ENCODE measurements around the gene AKAP11. TPM values are rescaled to one million over a fixed set of nuclear protein-coding genes. Genes with fewer than 3 reads are reported as not detected.

AKAP11 gene
- total and polyA plus RNA-seq, 9 of the 15 experiments (the other 6 are each of a cell fraction or from before 2014, with no cell fraction given), result 2.2 to 31.3 (median 10.9) TPM

- TF ChIP-seq PBX2 (CRISPR knock-in tag; IDR thresholded peaks at IDR 0.05; ENCODE audit: low read depth), result no peak
- no peak for TF ChIP-seq PBX2 (tag; conservative IDR thresholded peaks at IDR 0.05; ENCODE audit: low read depth)
- no peak for TF ChIP-seq ZNF785 (CRISPR knock-in tag; IDR thresholded peaks at IDR 0.05)
- no peak for TF ChIP-seq MAFG (tag; conservative IDR thresholded peaks at IDR 0.05)
- TF ChIP-seq TFE3 (CRISPR knock-in tag; IDR thresholded peaks at IDR 0.05), result peak; percentile 97
- TF ChIP-seq CHAMP1 (IDR thresholded peaks at IDR 0.05), result 0 out of 2 replicates have a peak, but pooled peaks have one; percentile 18
- TF ChIP-seq BCL6 (CRISPR knock-in tag; IDR thresholded peaks at IDR 0.05), result no peak
- TF ChIP-seq, protein P1, sequence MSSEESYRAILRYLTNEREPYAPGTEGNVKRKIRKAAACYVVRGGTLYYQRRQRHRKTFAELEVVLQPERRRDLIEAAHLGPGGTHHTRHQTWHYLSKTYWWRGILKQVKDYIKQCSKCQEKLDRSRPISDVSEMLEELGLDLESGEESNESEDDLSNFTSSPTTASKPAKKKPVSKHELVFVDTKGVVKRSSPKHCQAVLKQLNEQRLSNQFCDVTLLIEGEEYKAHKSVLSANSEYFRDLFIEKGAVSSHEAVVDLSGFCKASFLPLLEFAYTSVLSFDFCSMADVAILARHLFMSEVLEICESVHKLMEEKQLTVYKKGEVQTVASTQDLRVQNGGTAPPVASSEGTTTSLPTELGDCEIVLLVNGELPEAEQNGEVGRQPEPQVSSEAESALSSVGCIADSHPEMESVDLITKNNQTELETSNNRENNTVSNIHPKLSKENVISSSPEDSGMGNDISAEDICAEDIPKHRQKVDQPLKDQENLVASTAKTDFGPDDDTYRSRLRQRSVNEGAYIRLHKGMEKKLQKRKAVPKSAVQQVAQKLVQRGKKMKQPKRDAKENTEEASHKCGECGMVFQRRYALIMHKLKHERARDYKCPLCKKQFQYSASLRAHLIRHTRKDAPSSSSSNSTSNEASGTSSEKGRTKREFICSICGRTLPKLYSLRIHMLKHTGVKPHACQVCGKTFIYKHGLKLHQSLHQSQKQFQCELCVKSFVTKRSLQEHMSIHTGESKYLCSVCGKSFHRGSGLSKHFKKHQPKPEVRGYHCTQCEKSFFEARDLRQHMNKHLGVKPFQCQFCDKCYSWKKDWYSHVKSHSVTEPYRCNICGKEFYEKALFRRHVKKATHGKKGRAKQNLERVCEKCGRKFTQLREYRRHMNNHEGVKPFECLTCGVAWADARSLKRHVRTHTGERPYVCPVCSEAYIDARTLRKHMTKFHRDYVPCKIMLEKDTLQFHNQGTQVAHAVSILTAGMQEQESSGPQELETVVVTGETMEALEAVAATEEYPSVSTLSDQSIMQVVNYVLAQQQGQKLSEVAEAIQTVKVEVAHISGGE (CRISPR knock-in tag; IDR thresholded peaks at IDR 0.05), result peak in 1 of 3 experiments; percentile 61; a peak in 1 of 6 replicates
- no peak for TF ChIP-seq GTF2B (IDR thresholded peaks at IDR 0.05; ENCODE audit: extremely low read depth, insufficient read length)
- TF ChIP-seq CHCHD3 (CRISPR knock-in tag; IDR thresholded peaks at IDR 0.05), result no peak
- TF ChIP-seq BCOR (IDR thresholded peaks at IDR 0.05), result no peak
- TF ChIP-seq NFYB (IDR thresholded peaks at IDR 0.05; ENCODE audit: extremely low read depth, insufficient read length), result peak; percentile 41
- TF ChIP-seq CBX1 (IDR thresholded peaks at IDR 0.05; ENCODE audit: low read depth), result no peak; the same call in 1 of the 2 replicates
- TF ChIP-seq ELF2 (CRISPR knock-in tag; IDR thresholded peaks at IDR 0.05), result no peak
- TF ChIP-seq NEUROD1 (IDR thresholded peaks at IDR 0.05; ENCODE audit: borderline replicate concordance, low read depth, low read length, partially characterized antibody), result no peak
- peak; percentile 51; the same call in 1 of the 2 replicates for TF ChIP-seq BHLHE40 (IDR thresholded peaks at IDR 0.05; ENCODE audit: low read length)
Observed at GRCh38 chr13:42271337-42272114, 426 bp upstream of the AKAP11 start (continued).

Measured in K562 (cell line).